Calu3 (cell line): Measurements from ENCODE around the gene HEATR5A. TPM values are rescaled to one million over a fixed set of nuclear protein-coding genes. Genes with fewer than 3 reads are reported as not detected.
A peak's percentile ranks its signal among the peaks of the same experiment; 100 is the strongest.
"Not testable (repeated sequence)": the region's sequence is repeated elsewhere in the genome, so short reads cannot be mapped to it uniquely, and the experiment has no call there.

Experiments used
- BruUV-seq: library from RNA; stranded (reverse); fragments of 400-500 nt; replicated peaks from 2 replicates; lab custom pipeline; 2021; lab: Mats Ljungman, UMichigan
- CTCF ChIA-PET: fragments of 300-600 bp; sonication (Branson Sonifier 250); formaldehyde crosslinking; loops from one replicate; lab custom pipeline; 2022; ENCODE audit warnings: antibody characterized with exemption; lab: Charles Lee
- DNase-seq: peaks from one replicate; pipeline ENCODE4 v3.0.0; 2022
- H3K27ac Mint-ChIP-seq: one replicate; pipeline ENCODE4 v1.8.0; 2022; ENCODE audit warnings: mixed read lengths; ENCODE audit not compliant: unreplicated experiment
- H3K27me3 Mint-ChIP-seq: one replicate; pipeline ENCODE4 v1.8.0; 2022; ENCODE audit warnings: mixed read lengths; ENCODE audit not compliant: unreplicated experiment
- H3K36me3 Mint-ChIP-seq: one replicate; pipeline ENCODE4 v1.8.0; 2022; ENCODE audit warnings: mild to moderate bottlenecking, moderate library complexity, mixed read lengths; ENCODE audit not compliant: insufficient read depth, unreplicated experiment
- H3K4me1 Mint-ChIP-seq: one replicate; pipeline ENCODE4 v1.8.0; 2022; ENCODE audit warnings: mild to moderate bottlenecking, low read depth, mixed read lengths; ENCODE audit not compliant: unreplicated experiment
- H3K4me3 Mint-ChIP-seq: one replicate; pipeline ENCODE4 v1.8.0; 2022; ENCODE audit warnings: mild to moderate bottlenecking, low read depth, moderate library complexity, mixed read lengths; ENCODE audit not compliant: unreplicated experiment
- H3K9me3 Mint-ChIP-seq: one replicate; pipeline ENCODE4 v1.8.0; 2022; ENCODE audit warnings: low read depth, mixed read lengths; ENCODE audit not compliant: unreplicated experiment
- intact Hi-C: fragments of 100-400 bp; cut with micrococcal nuclease; formaldehyde crosslinking; loops from one replicate; pipeline ENCODE4 v1.10.0; 2022; ENCODE audit not compliant: unreplicated experiment
- total RNA-seq: library from RNA; stranded (reverse); gene quantifications from 2 replicates; pipeline ENCODE4 v1.2.3, GENCODE V29; 2022
- TF ChIP-seq, protein P1 (sequence below): fragments of 200-600 bp; IDR thresholded peaks from one replicate; pipeline ENCODE4 v1.8.0; 2022; ENCODE audit warnings: antibody characterized with exemption; ENCODE audit not compliant: unreplicated experiment

Gene HEATR5A
- total RNA-seq, 1 experiment from 2014 or later: 28.9 TPM

DNA sequence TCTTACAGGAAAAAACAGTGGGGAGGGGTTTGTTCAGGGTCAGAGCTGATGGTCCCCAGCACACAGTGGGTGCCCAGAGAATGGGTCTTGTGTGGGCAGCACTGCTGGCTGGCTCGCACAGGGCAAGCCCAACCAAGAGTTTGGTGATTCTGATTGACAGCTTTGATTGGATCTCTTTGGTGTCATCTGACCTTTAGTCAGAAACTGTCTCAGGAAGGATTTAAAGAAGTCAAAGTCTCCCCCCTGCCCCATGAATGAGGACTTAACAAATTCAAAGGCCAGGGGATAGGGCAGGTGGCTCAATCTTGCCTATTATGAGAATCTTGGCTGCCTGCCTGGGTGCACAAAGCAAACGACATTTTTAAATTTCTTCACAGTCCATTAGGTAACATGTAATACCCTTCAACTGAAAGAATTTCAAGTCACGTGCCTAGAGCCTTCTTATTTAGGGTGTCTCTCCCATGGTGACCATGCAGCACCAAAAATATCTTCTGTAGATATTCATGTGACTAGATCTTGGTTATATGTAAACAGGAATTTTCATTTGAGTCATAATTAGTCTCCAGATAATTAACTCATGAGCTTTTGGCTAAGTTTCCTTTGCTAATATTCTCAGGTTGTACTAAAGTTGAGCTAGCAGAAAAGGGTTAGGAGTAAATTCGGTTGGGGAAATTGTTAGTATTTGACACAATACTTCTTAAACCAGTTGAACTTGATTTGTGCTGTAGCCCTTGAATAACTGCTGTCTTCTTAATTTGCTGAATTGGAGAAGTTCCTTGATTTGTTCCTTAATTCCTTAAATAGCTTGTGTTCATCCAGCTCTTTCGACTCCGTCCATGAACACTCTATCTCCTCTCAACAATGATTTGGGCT, 158.3 kb downstream of the HEATR5A start:
- no peak overlapping the region for H3K4me3 Mint-ChIP-seq
- no peaks in the 10 kb centered on the region for H3K27me3 Mint-ChIP-seq
- peaks cover 25% of the 10 kb centered on the region for H3K36me3 Mint-ChIP-seq
- CTCF ChIA-PET: interaction anchor here (3.1 kb wide), 1 partner anchor 33 kb away, joined by 16 read pairs; no protein-coding TSS in a partner anchor
- H3K4me1 Mint-ChIP-seq: peaks cover 38% of the 10 kb centered on the region
- no peaks in the 10 kb centered on the region for H3K9me3 Mint-ChIP-seq
- intact Hi-C loops: loop anchor here (2.0 kb wide), 2 partner anchors 17 to 53 kb away; no protein-coding TSS in a partner anchor
- TF ChIP-seq, protein P1, sequence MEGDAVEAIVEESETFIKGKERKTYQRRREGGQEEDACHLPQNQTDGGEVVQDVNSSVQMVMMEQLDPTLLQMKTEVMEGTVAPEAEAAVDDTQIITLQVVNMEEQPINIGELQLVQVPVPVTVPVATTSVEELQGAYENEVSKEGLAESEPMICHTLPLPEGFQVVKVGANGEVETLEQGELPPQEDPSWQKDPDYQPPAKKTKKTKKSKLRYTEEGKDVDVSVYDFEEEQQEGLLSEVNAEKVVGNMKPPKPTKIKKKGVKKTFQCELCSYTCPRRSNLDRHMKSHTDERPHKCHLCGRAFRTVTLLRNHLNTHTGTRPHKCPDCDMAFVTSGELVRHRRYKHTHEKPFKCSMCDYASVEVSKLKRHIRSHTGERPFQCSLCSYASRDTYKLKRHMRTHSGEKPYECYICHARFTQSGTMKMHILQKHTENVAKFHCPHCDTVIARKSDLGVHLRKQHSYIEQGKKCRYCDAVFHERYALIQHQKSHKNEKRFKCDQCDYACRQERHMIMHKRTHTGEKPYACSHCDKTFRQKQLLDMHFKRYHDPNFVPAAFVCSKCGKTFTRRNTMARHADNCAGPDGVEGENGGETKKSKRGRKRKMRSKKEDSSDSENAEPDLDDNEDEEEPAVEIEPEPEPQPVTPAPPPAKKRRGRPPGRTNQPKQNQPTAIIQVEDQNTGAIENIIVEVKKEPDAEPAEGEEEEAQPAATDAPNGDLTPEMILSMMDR: no peak
- no TSS peak for BruUV-seq
- peak; percentile 29 for DNase-seq
- peak overlapping the region; percentile 71 for H3K27ac Mint-ChIP-seq

DNA sequence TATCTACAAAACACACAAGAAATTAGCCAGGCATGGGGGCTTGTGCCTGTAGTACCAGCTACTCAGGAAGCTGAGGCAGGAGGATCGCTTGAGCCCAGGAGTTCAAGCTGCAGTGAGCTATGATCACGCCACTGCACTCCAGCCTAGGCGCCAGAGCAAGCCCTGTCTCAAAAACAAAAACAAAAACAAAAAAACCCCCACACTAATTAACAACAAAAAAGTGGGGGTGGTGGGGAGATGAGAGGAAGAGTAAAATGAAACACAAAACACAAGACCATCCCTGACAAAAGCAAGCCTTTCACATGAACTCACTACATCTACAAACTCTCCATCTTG, 158.9 kb downstream of the HEATR5A start:
- Mint-ChIP-seq H3K27me3 (no peaks in the 10 kb centered on the region), H3K9me3 (no peaks in the 10 kb centered on the region), H3K36me3 (peaks cover 27% of the 10 kb centered on the region), H3K27ac (peak overlapping the region; percentile 71), H3K4me1 (peaks cover 38% of the 10 kb centered on the region), H3K4me3 (no peak overlapping the region)
- CTCF ChIA-PET: interaction anchor here (3.1 kb wide), 1 partner anchor 32 kb away, joined by 16 read pairs; no protein-coding TSS in a partner anchor
- TF ChIP-seq, protein P1: no peak
- BruUV-seq: no TSS peak
- DNase-seq: no peak
- intact Hi-C loops: no loop called here

DNA sequence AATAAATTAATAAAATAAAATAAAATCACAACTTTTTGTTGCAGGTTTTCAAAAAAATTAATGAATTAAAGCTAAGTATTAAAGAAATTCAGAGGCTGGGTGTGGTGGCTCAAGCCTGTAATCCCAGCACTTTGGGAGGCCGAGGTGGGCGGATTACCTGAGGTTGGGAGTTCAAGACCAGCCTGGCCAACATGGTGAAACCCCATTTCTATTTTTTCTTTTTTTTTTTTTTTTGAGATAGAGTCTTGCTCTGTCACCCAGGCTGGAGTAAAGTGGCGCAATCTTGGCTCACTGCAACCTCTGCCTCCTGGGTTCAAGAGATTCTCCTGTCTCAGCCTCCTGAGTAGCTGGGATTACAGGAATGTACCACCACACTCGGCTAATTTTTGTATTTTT, 161.3 kb downstream of the HEATR5A start:
- H3K27me3 Mint-ChIP-seq, H3K27ac Mint-ChIP-seq, CTCF ChIA-PET, H3K9me3 Mint-ChIP-seq, intact Hi-C loops, DNase-seq, H3K4me3 Mint-ChIP-seq, BruUV-seq: not testable (repeated sequence)
- Mint-ChIP-seq H3K4me1 (peaks cover 16% of the 10 kb centered on the region), H3K36me3 (peaks cover 15% of the 10 kb centered on the region)

DNA sequence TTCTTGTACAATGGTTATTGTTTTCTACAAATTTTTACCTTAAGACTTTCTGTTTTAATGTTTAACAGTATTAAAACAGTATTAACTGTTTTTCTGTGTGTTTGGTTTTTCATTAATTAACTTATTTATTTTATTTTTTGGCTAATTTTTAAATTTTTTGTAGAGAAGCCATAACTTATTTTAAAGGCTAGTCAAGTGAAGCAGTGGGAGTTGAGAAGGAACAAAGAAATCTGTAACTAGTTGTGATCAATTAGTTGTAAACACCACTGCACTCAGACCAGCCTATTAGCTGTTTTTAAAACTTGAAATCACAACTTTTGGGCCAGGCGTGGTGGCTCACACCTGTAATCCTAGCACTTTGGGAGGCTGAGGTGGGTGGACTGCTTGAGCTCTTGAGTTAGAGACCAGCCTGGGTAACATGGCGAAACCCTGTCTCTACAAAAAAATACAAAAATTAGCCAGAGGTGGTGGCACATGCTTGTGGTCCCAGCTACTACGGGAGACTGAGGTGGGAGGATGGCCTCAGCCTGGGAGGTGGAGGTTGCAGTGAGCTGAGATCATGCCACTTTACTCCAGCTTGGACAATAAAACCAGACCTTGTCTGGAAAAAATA, 161.8 kb downstream of the HEATR5A start:
- TF ChIP-seq, protein P1: no peak
- Mint-ChIP-seq H3K36me3 (peaks cover 10% of the 10 kb centered on the region), H3K27ac (no peak overlapping the region), H3K4me3 (no peak overlapping the region), H3K4me1 (peaks cover 11% of the 10 kb centered on the region), H3K9me3 (no peaks in the 10 kb centered on the region), H3K27me3 (no peaks in the 10 kb centered on the region)
- CTCF ChIA-PET: no interaction called here
- DNase-seq: no peak
- intact Hi-C loops: no loop called here
- BruUV-seq: no TSS peak

DNA sequence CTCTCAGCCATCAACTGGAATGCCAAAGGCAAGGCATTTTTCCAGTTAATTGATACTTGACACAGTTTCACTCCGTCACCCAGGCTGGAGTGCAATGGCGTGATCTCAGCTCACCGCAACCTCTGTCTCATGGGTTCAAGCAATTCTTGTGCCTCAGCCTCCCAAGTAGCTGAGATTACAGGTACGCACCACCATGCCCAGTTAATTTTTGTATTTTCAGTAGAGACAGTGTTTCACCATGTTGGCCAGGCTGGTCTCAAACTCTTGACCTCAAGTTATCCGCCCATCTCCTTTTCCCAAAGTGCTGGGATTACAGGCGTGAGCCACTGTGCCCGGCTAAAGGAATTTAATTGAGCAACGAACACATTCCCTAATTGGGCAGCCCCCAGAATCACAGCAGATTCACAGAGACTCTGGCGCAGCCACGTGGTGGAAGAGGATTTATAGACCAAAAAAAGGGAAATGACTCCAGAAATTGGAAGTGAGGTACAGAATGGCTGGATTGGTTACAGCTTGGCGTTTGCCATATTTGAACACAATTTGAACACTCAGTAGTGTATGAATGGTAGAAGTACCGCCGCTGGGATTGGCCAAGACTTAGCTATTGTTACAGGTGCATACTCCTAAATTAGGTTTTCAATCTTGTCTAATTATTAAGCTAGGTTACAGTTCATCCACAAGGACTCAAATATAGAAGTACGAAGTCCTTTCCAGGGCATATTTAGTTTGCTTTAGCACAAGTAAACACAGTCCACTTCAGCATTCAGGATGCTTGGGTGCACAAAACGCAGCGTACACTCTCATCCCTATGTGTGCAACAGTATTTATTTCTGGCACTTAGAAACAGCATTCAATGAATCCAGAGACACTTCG, 162.6 kb downstream of the HEATR5A start:
- intact Hi-C loops: not testable (repeated sequence)

More for the DNA sequence above, 162.6 kb downstream of the HEATR5A start:
- H3K27ac Mint-ChIP-seq, H3K4me3 Mint-ChIP-seq, H3K4me1 Mint-ChIP-seq, DNase-seq, H3K9me3 Mint-ChIP-seq, H3K27me3 Mint-ChIP-seq, H3K36me3 Mint-ChIP-seq, CTCF ChIA-PET, BruUV-seq: not testable (repeated sequence)
